GM12865 (cell line): ENCODE results near the gene STK39.

Source experiments
- DNase-seq: peaks from one replicate; pipeline ENCODE4 v3.0.0; 2010; ENCODE audit warnings: low read depth
- H3K4me3 ChIP-seq: 2 replicates; pipeline ENCODE4 v1.5.1; 2011; ENCODE audit warnings: mild to moderate bottlenecking, low read depth, low read length, control low read depth
- TF ChIP-seq, protein P1 (sequence below): IDR thresholded peaks from 2 replicates; pipeline ENCODE4 v1.5.1; 2011; ENCODE audit warnings: low read length, control low read depth, low read depth, inconsistent platforms; ENCODE audit not compliant: insufficient read depth; ENCODE audit errors: missing control alignments

Gene STK39

DNA sequence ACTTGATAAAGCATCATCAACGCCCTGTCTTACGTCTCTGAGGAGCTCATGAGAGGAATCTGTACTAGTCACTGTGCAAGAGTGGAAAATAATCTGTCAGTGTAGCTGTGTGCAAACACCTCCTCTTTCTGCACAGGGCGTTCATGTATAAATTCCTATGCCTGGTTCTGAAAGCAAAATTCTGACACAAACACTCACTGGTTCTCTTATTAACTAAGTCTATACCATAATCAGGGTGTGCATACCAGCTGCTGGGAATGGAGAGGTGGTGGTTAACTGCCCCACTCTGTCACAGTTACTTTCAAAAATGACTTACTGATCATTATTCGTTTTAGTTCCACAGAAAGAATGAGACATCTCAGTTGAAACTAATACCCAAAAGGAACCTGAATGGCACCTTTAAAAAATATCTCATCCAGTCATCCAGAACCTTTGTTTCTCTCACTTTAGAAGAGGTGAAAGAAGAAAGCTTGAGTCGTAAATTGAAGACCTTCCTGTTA lies 35.7 kb downstream of the STK39 start:
- DNase-seq, result no peak
- no peak overlapping the region for H3K4me3 ChIP-seq
- TF ChIP-seq, protein P1, sequence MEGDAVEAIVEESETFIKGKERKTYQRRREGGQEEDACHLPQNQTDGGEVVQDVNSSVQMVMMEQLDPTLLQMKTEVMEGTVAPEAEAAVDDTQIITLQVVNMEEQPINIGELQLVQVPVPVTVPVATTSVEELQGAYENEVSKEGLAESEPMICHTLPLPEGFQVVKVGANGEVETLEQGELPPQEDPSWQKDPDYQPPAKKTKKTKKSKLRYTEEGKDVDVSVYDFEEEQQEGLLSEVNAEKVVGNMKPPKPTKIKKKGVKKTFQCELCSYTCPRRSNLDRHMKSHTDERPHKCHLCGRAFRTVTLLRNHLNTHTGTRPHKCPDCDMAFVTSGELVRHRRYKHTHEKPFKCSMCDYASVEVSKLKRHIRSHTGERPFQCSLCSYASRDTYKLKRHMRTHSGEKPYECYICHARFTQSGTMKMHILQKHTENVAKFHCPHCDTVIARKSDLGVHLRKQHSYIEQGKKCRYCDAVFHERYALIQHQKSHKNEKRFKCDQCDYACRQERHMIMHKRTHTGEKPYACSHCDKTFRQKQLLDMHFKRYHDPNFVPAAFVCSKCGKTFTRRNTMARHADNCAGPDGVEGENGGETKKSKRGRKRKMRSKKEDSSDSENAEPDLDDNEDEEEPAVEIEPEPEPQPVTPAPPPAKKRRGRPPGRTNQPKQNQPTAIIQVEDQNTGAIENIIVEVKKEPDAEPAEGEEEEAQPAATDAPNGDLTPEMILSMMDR, result no peak

DNA sequence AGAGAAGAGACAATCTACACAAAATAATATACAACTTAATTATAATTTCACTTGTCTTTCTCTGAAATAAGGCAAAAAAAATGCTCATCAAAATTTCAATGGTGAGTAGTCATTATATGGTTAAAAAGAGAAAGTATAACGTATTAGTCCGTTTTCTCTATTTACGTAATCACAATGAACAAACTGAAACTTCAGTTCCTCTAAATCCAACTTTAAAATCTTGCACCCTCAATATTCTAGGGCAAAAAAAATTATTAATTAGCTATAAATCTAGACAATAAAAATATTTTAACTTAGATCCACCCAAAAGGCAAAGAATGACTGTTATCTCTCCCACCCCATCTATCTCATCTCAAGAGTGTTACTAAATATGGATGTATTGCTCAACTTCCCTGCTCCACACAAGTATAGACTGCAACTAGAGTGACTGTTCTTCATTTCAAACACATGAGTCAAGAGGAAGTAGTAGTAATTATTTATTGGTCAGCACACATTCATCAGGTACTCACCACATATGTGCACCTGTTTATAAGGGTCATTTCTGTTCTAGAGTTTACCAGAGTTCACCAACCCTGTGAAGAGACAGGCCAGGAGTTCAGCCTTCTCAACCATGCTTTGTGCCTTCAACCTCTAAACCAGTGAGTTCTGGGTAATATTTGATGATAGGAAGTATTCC lies 36.4 kb downstream of the STK39 start:
- TF ChIP-seq, protein P1, result no peak
- no peak overlapping the region for H3K4me3 ChIP-seq
- DNase-seq, result no peak

DNA sequence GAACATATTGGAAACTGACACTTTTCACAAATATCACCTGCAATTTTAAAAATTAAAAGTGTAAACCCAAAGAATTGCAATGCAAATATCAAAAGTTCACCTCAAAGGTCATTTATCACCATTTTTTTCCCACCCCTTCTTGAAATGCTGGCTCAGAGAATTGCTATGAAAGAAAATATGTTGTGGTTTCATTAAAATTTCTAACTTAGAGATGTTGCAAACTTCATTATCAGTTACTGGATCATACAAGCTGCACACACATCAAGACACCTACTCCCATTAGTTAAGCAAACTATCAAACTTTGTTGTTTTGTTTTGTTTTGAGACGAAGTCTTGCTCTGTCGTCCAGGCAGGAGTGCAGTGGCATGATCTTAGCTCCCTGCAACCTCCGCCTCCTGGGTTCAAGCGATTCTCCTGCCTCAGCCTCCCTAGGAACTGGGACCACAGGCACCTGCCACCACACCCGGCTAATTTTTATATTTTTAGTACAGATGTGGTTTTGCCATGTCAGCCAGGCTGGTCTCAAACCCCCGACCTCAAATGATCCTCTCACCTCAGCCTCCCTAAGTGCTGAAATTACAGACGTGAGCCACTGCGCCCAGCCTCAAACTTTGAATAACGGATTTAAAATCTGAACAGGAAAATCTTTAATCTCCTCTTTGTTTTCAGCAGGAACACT lies 37.0 kb downstream of the STK39 start:
- DNase-seq, result no peak
- TF ChIP-seq, protein P1, result no peak
- no peak overlapping the region for H3K4me3 ChIP-seq

DNA sequence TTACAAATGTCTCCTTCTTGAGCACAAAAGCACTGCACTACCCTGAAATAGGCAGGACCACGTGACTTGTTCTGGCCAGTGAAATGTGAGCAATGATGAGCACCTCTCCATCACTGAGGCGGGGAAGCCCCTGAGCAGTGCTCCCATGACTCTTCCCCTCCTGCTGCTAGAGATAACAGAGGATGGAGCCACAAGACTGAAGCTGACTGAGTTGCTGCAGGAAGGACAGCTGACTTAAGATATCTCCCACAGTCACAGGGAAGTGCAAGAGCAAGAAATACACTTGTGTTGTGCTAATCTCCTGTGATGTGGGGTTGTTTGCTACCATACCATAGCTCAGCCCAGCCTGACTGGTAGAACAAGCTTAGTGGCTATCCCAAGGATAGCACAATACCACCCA lies 38.7 kb downstream of the STK39 start:
- H3K4me3 ChIP-seq, result no peak overlapping the region
- DNase-seq, result no peak
- TF ChIP-seq, protein P1, result no peak

DNA sequence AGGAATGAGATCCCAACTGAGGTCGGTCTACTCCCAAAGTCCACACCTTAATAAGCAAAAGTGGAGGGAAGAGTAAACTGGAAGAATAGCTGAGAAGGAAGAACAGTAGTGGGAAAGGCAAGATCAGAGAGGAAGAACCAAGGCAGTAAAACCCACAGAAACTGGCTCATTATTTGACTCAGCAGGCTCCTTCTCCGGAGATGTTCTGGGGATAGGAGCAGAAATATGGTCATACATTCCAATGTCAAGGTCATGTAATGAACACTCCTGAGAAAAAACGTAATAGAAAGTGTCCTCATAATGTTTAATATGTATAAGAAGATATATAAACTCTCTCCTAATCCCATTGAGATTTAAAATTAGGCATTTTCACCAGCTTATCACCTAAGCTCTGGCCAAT lies 39.5 kb downstream of the STK39 start:
- DNase-seq, result no peak
- no peak overlapping the region for H3K4me3 ChIP-seq
- TF ChIP-seq, protein P1, result no peak

DNA sequence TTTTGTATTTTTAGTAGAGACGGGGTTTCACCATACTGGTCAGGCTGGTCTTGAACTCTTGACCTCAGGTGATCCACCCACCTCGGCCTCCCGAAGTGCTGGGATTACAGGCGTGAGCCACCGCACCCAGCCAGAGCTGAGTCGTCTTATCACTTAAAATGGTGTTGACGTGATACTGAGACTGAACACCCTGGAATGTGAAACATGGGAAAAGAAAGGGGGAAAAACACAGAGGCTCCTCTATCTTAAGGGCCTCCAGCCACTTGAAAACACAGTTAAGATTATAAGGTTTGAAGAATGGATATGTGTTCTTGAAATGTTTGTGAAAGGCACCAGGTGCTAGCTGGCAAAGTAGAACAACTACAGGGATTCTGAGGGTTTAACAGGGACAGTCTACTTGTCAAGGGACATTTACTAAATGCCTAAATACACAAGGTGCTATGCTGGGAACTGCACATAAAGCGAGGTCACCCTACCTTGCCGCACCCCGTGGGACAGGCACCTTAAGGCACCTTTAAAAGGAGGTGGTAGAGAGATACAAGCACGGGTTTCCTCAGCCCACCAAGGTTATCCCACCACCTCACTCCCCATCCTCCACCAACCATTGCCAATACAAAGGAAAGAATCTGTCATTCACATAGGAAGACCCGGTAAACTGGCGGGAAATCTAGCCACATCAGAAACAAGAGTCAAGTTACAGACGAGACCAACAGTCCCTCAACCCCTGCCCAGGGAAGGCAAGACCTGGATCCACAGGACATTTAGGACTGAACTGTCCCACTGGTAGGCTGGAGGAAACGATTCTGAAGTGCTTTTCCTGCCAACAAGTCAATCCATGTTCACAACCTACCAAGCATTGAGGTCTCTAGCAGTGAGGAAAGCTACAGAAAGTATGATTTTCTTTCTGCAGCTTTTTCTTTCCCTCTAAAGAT lies 43.4 kb downstream of the STK39 start:
- H3K4me3 ChIP-seq, result no peak overlapping the region

More for the DNA sequence above, 43.4 kb downstream of the STK39 start:
- DNase-seq, result no peak
- TF ChIP-seq, protein P1, result no peak
